ENCODE data around the gene CPD.

Gene CPD

DNA sequence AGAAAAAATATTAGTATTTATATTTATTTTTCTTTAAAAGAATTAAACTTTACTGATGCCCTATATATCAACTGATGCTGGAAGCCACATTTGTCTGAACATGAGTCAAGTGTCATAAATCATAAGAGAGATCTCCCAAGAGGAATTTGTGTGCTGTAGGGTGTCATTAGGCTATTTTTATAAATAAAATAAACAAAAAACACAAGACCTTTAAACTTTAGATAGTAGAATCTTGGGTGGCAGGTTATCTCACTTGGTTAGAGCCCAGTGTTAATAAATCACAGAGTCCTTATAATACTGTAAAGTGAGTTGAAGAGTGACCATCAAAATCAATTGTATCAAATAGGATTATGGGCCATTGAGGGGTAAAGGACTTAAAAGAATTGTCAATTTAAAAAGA lies 21.3 kb upstream of the CPD start:
- DNase-seq = no peak

DNA sequence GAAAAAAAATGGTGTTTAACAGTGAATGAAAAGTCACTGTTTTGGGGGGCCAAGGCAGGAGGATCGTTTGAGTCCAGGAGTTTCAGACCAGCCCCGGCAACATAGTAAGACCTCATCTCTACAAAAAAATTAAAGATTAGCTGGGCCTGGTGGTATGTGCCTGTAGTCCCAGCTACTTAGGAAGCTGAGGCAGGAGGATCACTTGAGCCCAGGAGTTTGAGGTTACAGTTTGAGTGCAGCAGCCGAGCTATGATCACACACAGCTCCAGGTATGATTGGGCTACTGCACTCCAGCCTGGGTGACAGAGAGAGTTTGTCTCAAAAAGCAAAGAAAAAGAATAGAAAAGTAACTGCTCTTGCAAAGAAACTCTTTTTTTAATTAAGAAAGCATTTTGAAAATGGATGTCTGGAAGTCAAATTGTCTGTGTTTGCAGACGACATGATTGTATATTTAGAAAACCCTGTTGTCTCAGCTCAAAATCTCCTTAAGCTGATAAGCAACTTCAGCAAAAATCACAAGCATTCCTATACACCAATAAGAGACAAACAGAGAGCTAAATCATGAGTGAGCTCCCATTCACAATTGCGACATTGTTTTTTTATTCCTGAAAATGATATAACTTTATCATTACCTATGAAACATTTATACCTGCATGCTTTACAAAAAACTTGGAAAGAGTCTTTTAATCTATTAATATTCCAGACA lies 20.5 kb upstream of the CPD start:
- no peak for DNase-seq

DNA sequence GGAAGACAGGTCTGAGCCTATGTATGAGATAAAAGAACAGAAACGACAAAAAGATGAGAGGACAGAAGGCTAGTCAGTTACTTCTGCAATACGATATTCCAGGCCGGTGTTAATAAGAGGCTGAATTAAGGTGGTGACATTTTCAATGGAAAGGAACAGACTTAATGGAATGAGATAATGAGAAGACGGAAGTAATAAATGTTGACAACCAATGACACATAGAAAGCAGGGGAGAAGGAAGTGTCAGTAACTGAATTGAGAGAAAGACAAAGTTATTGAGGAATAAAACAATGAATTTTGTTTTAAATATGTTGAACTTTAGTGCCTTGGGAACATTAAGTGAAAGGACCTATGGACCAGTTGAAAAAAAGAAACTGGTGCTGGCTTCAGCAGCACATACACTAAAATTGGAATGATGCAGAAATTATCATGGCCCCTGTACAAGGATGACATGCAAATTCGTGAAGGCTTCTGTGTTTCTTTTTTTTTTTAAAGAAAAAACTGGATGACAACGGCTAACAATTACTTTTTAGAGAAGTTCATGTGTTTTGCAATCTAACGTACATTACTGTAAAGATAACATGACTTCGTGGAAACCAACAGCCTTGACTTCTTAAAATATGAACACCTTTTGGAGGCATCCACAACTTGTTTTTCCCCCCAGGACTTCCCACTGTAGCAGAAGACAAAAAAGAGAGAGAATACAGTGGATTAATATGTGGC lies 18.5 kb upstream of the CPD start:
- no peak for DNase-seq

DNA sequence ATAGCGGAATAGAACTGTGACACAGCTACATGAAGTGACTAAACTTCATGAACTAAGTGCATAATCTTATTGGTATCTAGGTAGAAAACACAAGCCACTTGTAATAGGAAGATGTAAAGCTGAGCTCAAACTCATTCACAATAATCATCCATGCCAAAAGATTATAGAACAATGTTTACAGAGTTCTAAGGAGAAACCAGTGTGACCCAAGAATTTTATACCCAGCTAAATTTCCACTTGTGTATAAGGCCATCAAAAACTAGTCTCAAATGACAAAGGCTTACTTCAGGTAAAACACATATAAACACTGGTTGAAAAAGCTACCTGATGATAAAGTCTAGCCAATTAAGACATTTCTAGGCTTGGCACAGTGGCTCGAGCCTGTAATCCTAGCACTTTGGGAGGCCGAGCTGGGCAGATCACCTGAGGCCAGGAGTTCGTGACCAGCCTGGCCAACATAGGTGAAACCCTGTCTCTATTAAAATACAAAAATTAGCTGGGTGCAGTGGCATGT lies 16.9 kb upstream of the CPD start:
- DNase-seq = no peak

DNA sequence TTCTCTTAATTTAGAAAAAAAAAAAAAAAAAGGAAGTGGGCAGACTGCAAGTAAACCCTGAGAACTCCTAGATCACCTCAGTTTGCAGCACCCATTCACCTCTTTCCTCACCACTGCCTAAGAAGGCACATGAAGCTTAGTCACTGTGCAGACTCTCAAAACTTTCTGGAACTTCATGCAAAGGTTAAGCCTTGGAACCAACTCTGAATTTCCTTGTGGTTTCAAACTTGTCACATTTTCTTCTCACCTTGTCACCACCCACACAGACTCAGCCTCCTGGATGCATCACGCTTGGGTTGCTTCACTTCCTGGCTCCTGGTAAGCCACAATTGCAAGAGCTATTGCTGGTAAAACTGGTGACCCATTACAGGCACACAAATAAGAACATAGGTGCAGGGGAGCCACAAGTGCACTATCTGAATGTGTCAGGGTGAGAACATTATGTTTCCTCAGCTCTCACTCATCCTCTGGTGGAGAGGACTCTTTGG lies 15.0 kb upstream of the CPD start:
- no peak for DNase-seq

DNA sequence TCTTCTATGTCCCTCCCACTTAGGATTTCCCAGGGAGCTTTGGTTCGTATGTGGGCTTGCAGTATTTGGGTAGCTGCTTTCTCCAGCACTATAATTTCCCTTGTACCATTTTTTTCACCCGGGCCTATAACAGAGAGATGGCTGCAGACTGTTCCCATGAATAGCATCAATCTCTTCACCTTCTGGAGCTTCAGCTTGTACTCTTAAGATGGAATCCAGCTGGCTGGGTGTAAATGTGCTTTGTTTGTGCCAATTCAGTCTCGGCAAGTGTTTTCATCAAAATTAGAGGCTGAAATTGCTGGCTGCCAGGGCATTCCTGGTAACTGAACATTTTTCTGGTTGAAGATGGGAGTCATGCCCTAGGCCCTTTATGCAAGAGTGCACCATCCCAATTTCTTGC lies 12.2 kb upstream of the CPD start:
- no peak for DNase-seq

DNA sequence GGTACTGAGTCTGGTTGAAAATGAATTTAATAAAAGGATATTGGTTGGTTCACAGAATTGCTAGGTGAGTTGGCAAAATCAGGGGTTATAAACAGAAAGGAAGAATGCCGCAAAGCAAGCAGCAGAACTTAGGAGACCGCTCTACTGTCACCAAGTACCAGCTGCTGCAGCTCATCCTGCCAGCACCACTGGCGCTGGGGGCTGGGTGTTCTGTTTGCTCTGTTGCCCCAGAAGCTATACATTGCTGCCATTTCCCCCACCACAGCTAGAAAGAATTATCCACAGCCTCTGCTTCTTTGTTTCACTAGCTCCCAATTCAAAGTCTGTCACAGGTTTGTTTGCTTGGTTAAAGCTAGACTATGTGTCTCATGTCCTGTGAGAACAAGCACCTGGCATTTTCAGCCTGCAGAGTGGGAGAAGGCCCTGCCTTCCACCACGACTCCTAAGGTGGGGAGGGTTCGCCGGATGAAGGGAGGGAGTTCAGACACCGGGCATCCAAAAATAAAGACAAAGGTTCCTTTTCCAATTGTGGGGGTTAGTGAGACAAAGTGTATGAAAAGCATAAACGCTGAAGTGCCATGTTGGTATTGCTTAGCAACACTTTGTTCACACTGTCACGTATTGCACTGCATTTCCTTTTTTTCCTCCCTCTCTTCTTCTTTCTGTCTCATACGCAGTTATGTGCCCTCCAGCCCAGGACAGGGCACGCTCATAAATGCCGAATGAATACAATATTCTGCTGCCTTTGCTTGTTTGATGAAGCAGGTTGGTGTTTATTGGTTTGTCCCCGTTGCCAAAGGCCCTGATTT lies 9.6 kb upstream of the CPD start:
- DNase-seq = no peak

DNA sequence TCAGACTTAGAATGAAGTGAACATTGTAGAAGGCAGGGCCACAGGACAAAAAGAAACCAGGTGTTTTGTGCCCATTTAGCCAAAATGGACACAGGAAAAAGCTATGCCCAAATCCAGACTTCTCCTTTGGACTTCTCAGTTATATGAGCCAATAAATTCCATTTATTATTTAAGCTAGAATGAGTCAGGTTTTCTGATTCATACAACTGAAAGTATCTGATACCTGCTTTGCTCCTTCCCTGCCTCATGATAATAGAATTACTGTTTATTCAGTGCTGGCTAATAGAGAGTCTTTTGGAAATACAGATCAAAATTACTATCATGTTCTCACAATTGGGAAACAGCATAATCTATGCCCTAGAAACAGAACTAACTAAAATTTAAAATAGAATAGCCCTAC lies 8.7 kb upstream of the CPD start:
- no peak for DNase-seq

DNA sequence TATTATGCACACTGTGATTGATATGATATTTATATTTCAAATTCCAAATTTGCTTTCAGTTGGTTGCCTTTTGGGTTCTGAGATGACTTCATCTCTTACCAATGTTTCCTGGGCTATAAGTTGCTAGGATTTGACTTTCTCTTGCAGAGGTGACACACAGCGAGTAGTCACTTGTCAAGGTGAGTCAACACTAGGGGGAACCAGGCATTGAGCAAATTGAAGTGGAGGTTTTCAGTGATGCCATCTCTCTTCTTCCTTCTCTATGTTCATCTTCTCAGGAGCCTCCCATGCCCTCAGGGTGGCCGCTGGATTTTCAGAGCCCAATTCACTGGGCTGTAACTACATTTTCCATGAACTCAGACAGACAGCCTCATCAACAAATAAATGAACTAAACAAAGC lies 6.0 kb upstream of the CPD start:
- DNase-seq = no peak

DNA sequence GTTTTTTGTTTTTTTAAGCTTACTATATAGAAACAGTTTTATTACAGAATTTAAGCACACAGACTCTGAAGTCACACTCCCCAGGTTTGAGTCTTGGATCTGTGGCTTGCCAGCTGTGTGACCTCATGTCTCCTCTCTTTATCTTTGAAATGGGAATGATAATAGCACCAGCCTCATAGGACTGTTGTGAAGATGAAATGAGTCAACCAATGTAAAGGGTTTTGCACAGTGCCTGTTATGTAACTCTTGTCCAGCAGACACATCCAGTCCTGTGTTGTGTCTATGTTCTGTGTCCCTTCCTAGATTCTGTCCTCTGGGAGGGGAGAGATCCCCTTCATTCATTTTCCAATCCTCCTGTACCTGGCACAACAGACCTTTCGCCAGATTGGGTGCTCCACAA lies 3.1 kb upstream of the CPD start:
- DNase-seq = no peak

DNA sequence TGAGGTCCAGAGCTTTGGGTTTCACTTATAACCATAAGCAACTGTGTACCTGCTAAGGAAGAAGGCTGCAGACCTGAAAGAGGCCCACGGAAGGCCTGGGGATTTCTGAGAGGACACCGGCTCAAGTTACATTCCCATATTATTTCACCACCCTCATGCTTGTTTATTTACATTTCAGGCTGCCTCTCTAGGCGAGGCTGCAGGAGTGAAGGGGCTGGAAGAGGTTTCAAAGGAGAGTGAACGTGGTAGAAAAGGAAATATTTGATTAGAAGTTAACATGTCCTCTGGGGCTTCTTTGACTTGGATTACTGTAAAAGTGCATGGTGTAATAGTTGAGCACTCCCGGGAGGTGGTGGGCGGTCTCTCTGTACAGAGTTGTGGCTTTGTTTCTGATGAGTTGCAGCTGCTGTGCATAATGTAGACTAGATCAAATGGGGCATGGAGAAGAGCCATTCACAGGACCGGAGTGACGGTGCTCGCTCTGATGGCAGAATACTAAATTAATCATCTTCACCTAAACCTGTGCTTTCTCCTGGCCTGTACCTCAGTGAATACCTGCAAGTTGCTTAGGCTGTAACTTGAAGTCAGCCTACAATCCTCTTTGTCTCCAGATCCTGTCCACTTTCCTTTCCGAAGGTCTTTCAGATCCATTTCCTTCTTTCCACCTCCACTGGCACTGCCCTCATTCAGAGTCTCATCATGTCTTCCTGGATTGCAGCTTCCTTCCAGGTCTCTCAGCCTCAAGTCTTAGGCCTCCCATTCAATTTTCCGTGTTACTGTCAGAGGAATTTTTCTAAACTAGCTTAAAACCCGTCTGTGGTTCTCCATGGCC lies 1.9 kb upstream of the CPD start:
- no peak for DNase-seq

DNA sequence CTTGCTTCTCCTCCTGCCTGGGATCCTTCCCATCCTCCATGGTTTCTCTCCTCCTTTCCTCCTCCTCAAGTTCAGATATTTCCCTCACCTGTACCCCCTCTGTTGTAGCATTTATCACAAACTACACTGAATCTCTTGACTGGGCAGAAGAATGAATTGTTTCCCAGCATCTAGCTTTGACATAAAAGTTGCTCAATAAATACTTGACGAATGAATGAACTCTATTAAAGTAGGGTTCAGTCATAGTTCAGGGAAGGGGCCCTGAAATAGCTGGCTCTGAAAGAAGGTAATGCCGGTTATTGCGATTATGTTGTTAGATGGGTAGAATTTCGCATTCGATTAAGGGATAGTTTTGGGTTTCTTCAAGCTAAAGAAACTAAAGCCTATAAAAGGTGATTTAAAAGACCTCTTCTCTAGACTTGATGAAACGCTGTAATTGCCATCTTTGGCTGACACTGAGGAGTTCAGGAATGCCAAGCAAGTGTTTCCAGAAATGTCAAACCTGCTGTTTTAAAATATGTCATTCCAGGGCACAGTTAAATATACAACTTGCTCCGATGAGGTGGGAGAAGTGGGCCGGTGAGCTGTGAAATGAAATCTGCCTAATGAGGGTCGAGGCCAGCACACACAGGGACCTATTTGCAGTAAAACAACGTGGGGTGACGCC lies 1.0 kb upstream of the CPD start:
- DNase-seq = no peak

DNA sequence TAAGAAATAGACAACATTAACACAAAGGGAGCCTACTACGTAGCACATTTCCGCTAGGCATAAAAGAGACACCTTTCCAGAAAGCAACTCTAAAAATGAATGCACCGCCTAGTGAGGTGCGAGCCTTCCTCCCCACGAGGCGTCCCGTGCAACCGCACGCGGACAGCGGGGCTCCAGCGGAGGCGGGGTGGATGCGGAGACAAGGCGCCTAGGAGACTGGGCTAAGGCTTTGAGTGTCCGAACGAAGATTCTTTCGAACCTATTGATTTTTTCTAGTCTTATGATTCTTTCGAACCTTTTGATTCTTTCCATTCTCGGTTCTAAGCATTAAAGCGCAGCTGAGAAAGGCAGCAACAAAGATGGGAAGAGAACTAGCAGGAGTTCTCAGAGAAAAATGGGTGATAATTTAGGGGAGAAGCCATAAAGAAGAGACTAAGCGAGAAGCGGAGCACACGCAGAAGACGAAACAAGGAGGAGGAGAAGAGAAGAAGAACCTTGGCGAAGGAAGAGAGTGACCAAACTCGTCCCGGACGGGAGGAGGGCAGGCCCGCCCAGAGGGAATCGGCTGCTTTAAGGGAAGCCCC lies 394 bp upstream of the CPD start:
- no peak for DNase-seq

DNA sequence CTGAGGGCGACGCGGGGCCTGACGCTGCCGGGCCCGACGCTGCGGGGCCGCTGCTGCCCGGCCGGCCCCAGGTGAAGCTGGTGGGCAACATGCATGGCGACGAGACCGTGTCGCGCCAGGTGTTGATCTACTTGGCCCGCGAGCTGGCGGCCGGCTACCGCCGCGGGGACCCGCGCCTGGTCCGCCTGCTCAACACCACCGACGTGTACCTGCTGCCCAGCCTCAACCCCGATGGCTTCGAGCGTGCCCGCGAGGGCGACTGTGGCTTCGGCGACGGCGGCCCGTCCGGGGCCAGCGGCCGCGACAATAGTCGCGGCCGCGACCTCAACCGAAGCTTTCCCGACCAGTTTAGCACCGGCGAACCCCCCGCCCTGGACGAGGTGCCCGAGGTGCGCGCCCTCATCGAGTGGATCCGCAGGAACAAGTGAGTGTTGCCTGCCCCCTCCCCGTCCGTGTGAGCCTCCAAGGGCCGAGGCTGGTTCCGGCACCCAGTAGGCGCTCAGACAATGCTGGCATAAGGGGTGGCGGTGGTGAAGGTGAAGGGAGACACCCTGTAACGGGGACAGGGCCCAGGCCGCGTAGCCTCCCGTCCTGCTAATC lies 676 bp downstream of the CPD start:
- no peak for DNase-seq

DNA sequence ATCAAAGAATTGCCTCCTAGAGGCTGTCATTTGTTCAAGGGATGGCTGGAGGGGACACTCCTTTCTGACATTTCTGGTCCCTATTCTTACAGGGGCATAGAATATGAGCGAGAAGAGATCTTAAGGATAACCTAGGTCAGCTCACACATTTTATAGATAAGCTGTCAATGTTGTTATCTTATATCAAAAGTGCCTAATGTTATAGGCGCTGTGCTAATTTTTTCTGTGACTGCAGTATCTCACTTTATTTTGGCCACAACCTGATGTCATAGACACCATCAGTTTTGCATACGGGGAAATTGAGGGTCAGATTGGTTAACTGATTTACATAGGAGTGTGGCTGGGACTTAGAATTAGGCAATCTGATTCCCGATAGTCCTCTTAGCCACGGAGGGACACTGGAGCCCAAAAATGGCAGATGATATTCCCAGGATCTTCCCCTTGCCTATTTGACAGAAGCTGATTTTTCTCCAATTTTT lies 1.2 kb downstream of the CPD start:
- DNase-seq = no peak

DNA sequence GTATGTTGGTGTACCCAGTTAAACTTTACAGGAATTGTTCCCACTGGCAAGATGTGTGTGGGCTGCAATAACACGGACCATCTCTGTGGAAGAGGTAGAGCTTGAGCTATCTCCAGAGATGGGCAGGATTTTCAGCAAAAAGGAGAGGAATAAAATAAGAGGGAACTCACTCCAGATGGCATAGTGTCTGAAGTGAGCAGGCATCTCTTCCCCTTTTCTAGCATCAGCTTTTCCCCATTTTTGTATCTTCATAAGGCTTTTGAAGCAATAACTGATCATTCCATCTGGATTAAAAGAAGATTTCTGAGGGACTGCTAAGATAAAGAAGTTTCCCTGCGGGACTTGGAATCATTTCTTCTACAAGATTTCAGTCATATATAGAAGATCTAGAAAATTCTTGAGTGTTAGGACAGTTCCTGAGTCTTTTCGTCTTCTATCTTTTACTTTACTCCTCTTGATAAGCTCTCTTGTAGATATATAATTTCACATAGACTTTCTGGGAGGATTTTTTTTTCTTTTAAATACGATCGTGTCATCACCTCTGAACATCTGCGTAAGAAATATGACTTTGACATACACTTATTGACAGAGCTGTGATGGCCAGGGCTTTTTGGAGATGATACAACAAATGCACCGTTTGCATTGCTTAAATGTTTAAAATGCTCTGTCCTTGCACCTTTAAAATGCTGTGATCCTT lies 2.1 kb downstream of the CPD start:
- DNase-seq = no peak

DNA sequence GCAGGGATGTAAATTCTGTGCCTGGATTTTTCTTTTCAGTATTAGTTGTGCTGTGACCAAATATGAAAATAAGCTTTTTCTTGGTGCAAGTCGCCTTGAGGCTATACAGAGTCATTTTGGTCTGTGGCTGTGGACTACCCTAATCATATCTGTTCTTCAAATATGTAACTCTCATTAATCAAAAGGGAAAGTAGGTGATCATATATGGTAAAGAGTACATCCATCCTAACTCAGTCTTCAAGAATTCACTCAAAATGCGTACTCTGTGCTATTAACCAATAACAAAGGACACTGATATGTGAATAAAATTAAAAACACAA lies 2.6 kb downstream of the CPD start:
- no peak for DNase-seq

DNA sequence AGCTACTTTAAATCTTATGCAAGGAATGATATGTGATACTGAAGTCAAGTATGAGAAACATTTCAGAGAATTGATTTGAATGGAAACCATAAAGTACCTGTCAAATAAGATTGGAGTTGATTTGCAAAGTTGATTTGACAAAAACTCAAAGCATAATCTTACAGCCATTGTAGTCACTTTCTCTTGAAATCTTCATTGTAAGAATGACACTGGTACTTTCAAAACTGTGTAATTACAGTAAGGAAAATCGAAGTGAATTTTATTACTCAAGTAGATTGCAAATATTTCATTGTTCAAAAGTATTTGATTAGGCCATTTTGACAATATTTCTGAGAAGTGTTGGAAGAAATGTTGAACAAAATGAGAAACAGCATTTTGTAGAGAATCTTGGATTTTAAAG lies 3.6 kb downstream of the CPD start:
- DNase-seq = no peak

DNA sequence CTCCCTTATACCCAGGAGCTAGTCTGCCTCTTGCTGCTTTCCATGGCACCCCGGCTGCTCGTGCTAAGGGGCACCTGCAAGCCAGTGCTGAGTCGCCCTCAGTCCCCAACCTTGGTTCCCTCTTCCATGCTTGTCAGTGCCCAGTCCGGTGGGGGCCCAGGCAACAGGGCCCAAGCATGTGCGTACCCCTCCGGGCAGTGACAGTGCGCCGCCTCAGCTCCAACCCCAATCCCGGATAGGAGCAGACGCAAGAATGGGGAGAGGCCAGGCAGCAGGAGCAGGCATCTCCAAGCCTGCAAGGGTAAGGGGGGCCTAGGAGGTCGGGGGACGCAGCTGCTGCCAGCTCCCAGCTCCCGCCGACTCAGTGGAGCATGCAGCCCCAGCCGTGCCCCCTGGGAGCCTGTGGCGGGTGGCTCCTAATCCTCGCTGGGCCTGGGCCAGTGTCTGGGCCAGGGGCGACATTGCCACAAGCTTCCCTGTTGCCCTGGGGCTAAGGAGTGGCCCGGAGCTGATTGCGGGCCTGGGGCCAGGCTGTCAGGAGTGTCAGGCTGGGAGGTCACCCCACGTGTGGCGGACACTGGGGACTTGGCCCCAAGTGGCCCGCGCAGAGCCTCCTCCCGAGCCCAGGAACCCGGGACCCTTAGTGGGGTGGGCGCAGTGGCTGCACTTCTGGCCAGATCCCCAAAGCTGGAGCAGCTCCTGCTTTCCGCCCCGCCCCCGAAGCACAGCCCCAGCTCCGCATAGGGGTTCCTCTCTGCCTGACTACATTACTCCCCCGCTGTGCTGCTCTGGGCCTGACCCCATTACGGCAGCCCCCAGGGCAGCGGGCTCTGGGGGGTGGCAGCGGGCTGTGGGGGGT lies 9.8 kb downstream of the CPD start:
- no peak for DNase-seq
